Vagina (tissue), 2 donors: Measurements from ENCODE around the gene IQGAP3.
A peak's percentile ranks its signal among the peaks of the same experiment; 100 is the strongest.

Experiments
- POLR2A ChIP-seq, 2 donors: fragments of 450-650 bp; IDR thresholded peaks; one replicate each; pipeline ENCODE4 v1.6.1; 2017; ENCODE audit warnings: antibody characterized with exemption in 2 of 2, mild to moderate bottlenecking in 2 of 2, moderate library complexity in 2 of 2
- POLR2AphosphoS5 ChIP-seq, 2 donors: sonication (generic); formaldehyde crosslinking; IDR thresholded peaks; one replicate each; pipeline ENCODE4 v1.9.0; 2017; ENCODE audit warnings: antibody characterized with exemption in 2 of 2, mild to moderate bottlenecking in 2 of 2, low read depth in 1 of 2; ENCODE audit not compliant: insufficient read depth in 1 of 2
- TF ChIP-seq, protein P1 (sequence below), 3 experiments: fragments of 450-650 bp in 2 of 3; fragments of 200-600 bp in 1 of 3; sonication (generic) in 1 of 3; IDR thresholded peaks; one replicate each; pipeline ENCODE4 v1.5.1; 2017 to 2019; ENCODE audit warnings: antibody characterized with exemption in 3 of 3, mild to moderate bottlenecking in 2 of 3, moderate library complexity in 2 of 3

DNA sequence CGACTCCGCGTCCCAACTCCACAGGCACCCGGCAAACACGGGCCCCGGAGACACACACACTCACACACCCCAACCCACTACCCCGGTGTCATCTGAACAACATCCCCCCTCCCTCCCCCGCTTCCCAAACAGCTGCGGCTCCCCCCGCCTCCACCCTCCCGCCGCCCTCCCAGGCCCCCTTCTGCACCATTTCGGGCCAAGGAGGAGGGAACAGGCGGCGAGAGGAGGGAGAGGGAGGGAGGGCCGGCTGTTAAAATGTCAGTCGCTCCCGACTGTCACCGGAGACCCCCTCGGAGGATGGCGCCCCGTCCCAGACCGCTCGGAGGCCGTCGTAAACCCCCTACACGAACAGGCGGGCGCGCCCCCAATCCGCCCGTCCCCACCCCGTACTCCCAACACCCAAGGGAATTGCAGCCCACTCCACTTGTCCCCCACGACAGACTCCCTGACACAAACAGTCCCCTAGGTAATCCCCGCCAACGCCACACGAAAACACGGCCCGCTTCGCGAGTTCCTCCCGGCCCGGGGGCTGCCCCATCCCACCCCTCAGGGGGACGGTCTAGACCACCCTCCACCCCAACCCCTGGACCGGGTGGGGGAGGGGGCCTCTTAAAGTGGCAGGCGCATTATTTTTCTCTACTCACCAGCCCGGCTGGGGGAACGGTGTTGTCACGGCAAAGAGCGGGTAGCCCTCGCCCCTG, 72.4 kb downstream of the IQGAP3 start:
- TF ChIP-seq, protein P1, sequence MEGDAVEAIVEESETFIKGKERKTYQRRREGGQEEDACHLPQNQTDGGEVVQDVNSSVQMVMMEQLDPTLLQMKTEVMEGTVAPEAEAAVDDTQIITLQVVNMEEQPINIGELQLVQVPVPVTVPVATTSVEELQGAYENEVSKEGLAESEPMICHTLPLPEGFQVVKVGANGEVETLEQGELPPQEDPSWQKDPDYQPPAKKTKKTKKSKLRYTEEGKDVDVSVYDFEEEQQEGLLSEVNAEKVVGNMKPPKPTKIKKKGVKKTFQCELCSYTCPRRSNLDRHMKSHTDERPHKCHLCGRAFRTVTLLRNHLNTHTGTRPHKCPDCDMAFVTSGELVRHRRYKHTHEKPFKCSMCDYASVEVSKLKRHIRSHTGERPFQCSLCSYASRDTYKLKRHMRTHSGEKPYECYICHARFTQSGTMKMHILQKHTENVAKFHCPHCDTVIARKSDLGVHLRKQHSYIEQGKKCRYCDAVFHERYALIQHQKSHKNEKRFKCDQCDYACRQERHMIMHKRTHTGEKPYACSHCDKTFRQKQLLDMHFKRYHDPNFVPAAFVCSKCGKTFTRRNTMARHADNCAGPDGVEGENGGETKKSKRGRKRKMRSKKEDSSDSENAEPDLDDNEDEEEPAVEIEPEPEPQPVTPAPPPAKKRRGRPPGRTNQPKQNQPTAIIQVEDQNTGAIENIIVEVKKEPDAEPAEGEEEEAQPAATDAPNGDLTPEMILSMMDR (IDR thresholded peaks at IDR 0.05) = no peak
- TF ChIP-seq POLR2A (IDR thresholded peaks at IDR 0.05) (peak in 1 of 2 donors; percentile 3), POLR2AphosphoS5 (IDR thresholded peaks at IDR 0.05; ENCODE audit: insufficient read depth in 1 of 2, low read depth in 1 of 2) (peak in 1 of 2 donors; percentile 66)
